Choroid plexus epithelial cell (primary cell): Measurements from ENCODE around the gene USP25.

Source experiments
- DNase-seq: peaks from one replicate; pipeline ENCODE4 v3.0.0-alpha.2; 2010; ENCODE audit warnings: low read depth
- H3K4me3 ChIP-seq: 2 replicates; pipeline ENCODE4 v1.5.1; 2011; ENCODE audit warnings: low read depth, mild to moderate bottlenecking, control low read depth, low read length, moderate library complexity
- TF ChIP-seq, protein P1 (sequence below): conservative IDR thresholded peaks from 2 replicates; pipeline ENCODE4 v1.5.1; 2011; ENCODE audit warnings: low read depth, mild to moderate bottlenecking, control low read depth, inconsistent platforms, low read length, moderate library complexity

The USP25 gene

GRCh38 chr21:15928686-15929425 is 199.1 kb downstream of the USP25 start:
- H3K4me3 ChIP-seq, result no peak overlapping the region
- TF ChIP-seq, protein P1, sequence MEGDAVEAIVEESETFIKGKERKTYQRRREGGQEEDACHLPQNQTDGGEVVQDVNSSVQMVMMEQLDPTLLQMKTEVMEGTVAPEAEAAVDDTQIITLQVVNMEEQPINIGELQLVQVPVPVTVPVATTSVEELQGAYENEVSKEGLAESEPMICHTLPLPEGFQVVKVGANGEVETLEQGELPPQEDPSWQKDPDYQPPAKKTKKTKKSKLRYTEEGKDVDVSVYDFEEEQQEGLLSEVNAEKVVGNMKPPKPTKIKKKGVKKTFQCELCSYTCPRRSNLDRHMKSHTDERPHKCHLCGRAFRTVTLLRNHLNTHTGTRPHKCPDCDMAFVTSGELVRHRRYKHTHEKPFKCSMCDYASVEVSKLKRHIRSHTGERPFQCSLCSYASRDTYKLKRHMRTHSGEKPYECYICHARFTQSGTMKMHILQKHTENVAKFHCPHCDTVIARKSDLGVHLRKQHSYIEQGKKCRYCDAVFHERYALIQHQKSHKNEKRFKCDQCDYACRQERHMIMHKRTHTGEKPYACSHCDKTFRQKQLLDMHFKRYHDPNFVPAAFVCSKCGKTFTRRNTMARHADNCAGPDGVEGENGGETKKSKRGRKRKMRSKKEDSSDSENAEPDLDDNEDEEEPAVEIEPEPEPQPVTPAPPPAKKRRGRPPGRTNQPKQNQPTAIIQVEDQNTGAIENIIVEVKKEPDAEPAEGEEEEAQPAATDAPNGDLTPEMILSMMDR, result no peak
- DNase-seq, result no peak

DNA sequence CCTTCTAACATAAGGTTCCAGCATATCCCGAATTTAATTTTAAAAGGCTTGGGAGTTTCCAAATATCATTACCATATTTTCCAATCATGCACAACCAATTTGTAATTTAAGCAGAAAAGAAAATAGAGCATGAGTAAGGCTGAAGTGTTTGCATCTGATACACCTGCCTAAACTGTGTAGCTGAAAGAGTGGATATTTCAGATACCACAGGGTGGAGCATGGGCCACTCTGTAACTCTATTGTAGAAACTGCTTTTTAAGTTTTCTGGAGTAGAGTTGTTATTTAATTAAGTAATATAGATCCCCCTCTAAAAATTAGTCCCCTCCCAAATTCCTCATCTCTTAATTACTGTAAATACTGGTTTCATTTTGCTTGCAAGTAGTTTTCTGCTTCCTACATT is 199.8 kb downstream of the USP25 start:
- no peak overlapping the region for H3K4me3 ChIP-seq
- no peak for DNase-seq
- TF ChIP-seq, protein P1, result no peak
